ENCODE data around the gene GYG1. TPM values are rescaled to one million over a fixed set of nuclear protein-coding genes. Genes with fewer than 3 reads are reported as not detected.
"Not testable (repeated sequence)": the region's sequence is repeated elsewhere in the genome, so short reads cannot be mapped to it uniquely, and the experiment has no call there.

GYG1 gene
- total RNA-seq, 1 donor from 2014 or later, result 21.3 TPM

GRCh38 chr3:148974726-148975125, 16.6 kb upstream of the GYG1 start:
- H3K36me3 ChIP-seq (ENCODE audit: control insufficient read depth, insufficient read depth, low read length), result no peaks in the 10 kb centered on the region
- DNase-seq (ENCODE audit: low read depth) (no peak), FAIRE-seq (no peak)
- TF ChIP-seq, protein P1, sequence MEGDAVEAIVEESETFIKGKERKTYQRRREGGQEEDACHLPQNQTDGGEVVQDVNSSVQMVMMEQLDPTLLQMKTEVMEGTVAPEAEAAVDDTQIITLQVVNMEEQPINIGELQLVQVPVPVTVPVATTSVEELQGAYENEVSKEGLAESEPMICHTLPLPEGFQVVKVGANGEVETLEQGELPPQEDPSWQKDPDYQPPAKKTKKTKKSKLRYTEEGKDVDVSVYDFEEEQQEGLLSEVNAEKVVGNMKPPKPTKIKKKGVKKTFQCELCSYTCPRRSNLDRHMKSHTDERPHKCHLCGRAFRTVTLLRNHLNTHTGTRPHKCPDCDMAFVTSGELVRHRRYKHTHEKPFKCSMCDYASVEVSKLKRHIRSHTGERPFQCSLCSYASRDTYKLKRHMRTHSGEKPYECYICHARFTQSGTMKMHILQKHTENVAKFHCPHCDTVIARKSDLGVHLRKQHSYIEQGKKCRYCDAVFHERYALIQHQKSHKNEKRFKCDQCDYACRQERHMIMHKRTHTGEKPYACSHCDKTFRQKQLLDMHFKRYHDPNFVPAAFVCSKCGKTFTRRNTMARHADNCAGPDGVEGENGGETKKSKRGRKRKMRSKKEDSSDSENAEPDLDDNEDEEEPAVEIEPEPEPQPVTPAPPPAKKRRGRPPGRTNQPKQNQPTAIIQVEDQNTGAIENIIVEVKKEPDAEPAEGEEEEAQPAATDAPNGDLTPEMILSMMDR (IDR thresholded peaks at IDR 0.05; ENCODE audit: insufficient read depth, low read length, severe bottlenecking), result no peak
- H3K4me3 ChIP-seq (ENCODE audit: low read depth, low read length), result no peak overlapping the region
- H3K27me3 ChIP-seq (ENCODE audit: control insufficient read depth, insufficient read depth, low read length), result no peaks in the 10 kb centered on the region

- DNase-seq (ENCODE audit: low read depth), result no peak
- Histone ChIP-seq H3K36me3 (ENCODE audit: control insufficient read depth, insufficient read depth, low read length) (no peaks in the 10 kb centered on the region), H3K27me3 (ENCODE audit: control insufficient read depth, insufficient read depth, low read length) (no peaks in the 10 kb centered on the region), H3K4me3 (ENCODE audit: low read depth, low read length) (no peak overlapping the region)
- no peak for FAIRE-seq
- TF ChIP-seq, protein P1 (IDR thresholded peaks at IDR 0.05; ENCODE audit: insufficient read depth, low read length, severe bottlenecking), result no peak
Observed at GRCh38 chr3:148975248-148975647, 16.1 kb upstream of the GYG1 start.

- Histone ChIP-seq H3K27me3 (ENCODE audit: control insufficient read depth, insufficient read depth, low read length) (no peaks in the 10 kb centered on the region), H3K36me3 (ENCODE audit: control insufficient read depth, insufficient read depth, low read length) (no peaks in the 10 kb centered on the region), H3K4me3 (ENCODE audit: low read depth, low read length) (no peak overlapping the region)
- DNase-seq (ENCODE audit: low read depth) (no peak), FAIRE-seq (no peak)
- TF ChIP-seq, protein P1 (IDR thresholded peaks at IDR 0.05; ENCODE audit: insufficient read depth, low read length, severe bottlenecking), result no peak
Observed at GRCh38 chr3:148975696-148976095, 15.6 kb upstream of the GYG1 start.

- no peaks in the 10 kb centered on the region for H3K36me3 ChIP-seq (ENCODE audit: control insufficient read depth, insufficient read depth, low read length)
- TF ChIP-seq, protein P1 (IDR thresholded peaks at IDR 0.05; ENCODE audit: insufficient read depth, low read length, severe bottlenecking), result no peak
- H3K4me3 ChIP-seq (ENCODE audit: low read depth, low read length), result no peak overlapping the region
- DNase-seq (ENCODE audit: low read depth) (no peak), FAIRE-seq (no peak)
- no peaks in the 10 kb centered on the region for H3K27me3 ChIP-seq (ENCODE audit: control insufficient read depth, insufficient read depth, low read length)
Observed at GRCh38 chr3:148981273-148981672, 10.1 kb upstream of the GYG1 start.

GRCh38 chr3:148987551-148987950, 3.8 kb upstream of the GYG1 start:
- not testable (repeated sequence) for FAIRE-seq; H3K4me3 ChIP-seq (ENCODE audit: low read depth, low read length)

DNA sequence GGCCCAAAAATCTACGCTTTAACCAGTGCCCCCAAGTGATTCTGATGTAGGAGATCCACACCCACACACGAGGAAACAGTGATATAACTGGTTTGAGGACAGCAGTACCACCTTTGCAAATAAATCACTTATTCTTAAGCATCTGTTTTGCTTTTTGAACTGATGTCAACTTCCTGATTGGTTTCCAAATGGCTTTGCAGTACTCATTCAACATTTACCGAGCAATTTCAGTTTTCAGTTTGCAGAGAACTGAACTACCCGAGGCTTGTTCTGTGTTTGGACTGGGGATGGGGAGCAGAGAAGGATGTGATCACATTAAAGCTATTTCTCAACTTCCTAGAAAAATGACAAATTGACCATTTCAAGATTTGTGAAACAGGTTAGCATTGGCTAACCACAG, 1.1 kb upstream of the GYG1 start:
- no peak for FAIRE-seq

More at GRCh38 chr3:148987551-148987950, 3.8 kb upstream of the GYG1 start:
- H3K27me3 ChIP-seq (ENCODE audit: control insufficient read depth, insufficient read depth, low read length); DNase-seq (ENCODE audit: low read depth); H3K36me3 ChIP-seq (ENCODE audit: control insufficient read depth, insufficient read depth, low read length): not testable (repeated sequence)

More for the DNA sequence above, 1.1 kb upstream of the GYG1 start:
- H3K4me3 ChIP-seq (ENCODE audit: low read depth, low read length), result no peak overlapping the region
- peaks cover 2% of the 10 kb centered on the region for H3K36me3 ChIP-seq (ENCODE audit: control insufficient read depth, insufficient read depth, low read length)
- H3K27me3 ChIP-seq (ENCODE audit: control insufficient read depth, insufficient read depth, low read length), result no peaks in the 10 kb centered on the region
- no peak for DNase-seq (ENCODE audit: low read depth)
- TF ChIP-seq, protein P1 (IDR thresholded peaks at IDR 0.05; ENCODE audit: insufficient read depth, low read length, severe bottlenecking), result no peak
